Activated CD8-positive, alpha-beta memory T cell treated with anti-CD3 and anti-CD28 coated beads for 1 hour (primary cell): Measurements from ENCODE around the gene APMAP.
"Not testable (repeated sequence)": the region's sequence is repeated elsewhere in the genome, so short reads cannot be mapped to it uniquely, and the experiment has no call there.

Experiments
- DNase-seq, 2 donors: peaks; one replicate each; pipeline ENCODE4 v3.0.0-alpha.2; 2020; ENCODE audit warnings: low read depth in 1 of 2; ENCODE audit errors: extremely low read depth in 1 of 2

The APMAP gene

GRCh38 chr20:25008388-25009217, 16.1 kb upstream of the APMAP start:
- no peak for DNase-seq

GRCh38 chr20:25007491-25008305, 15.1 kb upstream of the APMAP start:
- DNase-seq, result no peak

GRCh38 chr20:25006431-25007167, 14.0 kb upstream of the APMAP start:
- no peak for DNase-seq

GRCh38 chr20:25005661-25006060, 13.1 kb upstream of the APMAP start:
- DNase-seq, result no peak

- no peak for DNase-seq
Observed at GRCh38 chr20:25005220-25005619, 12.7 kb upstream of the APMAP start.

GRCh38 chr20:25003002-25003401, 10.5 kb upstream of the APMAP start:
- DNase-seq, result no peak

- DNase-seq, result not testable (repeated sequence)
Observed at GRCh38 chr20:25001323-25001722, 8.8 kb upstream of the APMAP start.

- DNase-seq, result no peak
Observed at GRCh38 chr20:25000268-25000801, 7.8 kb upstream of the APMAP start.

- DNase-seq, result no peak
Observed at GRCh38 chr20:24999568-24999967, 7.0 kb upstream of the APMAP start.

- no peak for DNase-seq
Observed at GRCh38 chr20:24998631-24999445, 6.3 kb upstream of the APMAP start.

GRCh38 chr20:24998121-24998520, 5.6 kb upstream of the APMAP start:
- no peak for DNase-seq

- no peak for DNase-seq
Observed at GRCh38 chr20:24996449-24997377, 4.2 kb upstream of the APMAP start.

- DNase-seq, result no peak
Observed at GRCh38 chr20:24995741-24996448, 3.3 kb upstream of the APMAP start.

GRCh38 chr20:24994470-24995368, 2.2 kb upstream of the APMAP start:
- DNase-seq, result peak; percentile 66 to 73

GRCh38 chr20:24994186-24994465, 1.6 kb upstream of the APMAP start:
- no peak for DNase-seq

GRCh38 chr20:24993337-24994185, 1.0 kb upstream of the APMAP start:
- DNase-seq, result no peak
